Spleen (tissue), 7 donors: Measurements from ENCODE around the gene DUOXA1.

Experiments used
- CTCF ChIP-seq, 11 experiments: fragments of 200-600 bp in 7 of 11; fragments of 450-650 bp in 4 of 11; sonication (generic) in 4 of 11; IDR thresholded peaks in 8 of 11; conservative IDR thresholded peaks in 3 of 11; 1 replicate in 7 of 11; 2 replicates in 4 of 11; pipeline versions ENCODE4 v1.4.0 to v1.8.0; 2016 to 2021; ENCODE audit warnings: antibody characterized with exemption in 11 of 11, inconsistent platforms in 4 of 11, mild to moderate bottlenecking in 1 of 11
- POLR2A ChIP-seq, 3 donors: fragments of 450-650 bp; IDR thresholded peaks; one replicate each; pipeline ENCODE4 v1.5.1; 2017; ENCODE audit warnings: antibody characterized with exemption in 3 of 3, mild to moderate bottlenecking in 1 of 3
- POLR2AphosphoS5 ChIP-seq, 3 donors: sonication (generic); formaldehyde crosslinking; IDR thresholded peaks; one replicate each; pipeline ENCODE4 v1.5.1; 2017; ENCODE audit warnings: antibody characterized with exemption in 3 of 3
- donor health status: DM: no; HTN: no; CAD: no; lungs with moderate emphysema.
- donor health status: DM: no; HTN: no; CAD: no.
- donor health status: DM: no; HTN: no; CAD: no.

DNA sequence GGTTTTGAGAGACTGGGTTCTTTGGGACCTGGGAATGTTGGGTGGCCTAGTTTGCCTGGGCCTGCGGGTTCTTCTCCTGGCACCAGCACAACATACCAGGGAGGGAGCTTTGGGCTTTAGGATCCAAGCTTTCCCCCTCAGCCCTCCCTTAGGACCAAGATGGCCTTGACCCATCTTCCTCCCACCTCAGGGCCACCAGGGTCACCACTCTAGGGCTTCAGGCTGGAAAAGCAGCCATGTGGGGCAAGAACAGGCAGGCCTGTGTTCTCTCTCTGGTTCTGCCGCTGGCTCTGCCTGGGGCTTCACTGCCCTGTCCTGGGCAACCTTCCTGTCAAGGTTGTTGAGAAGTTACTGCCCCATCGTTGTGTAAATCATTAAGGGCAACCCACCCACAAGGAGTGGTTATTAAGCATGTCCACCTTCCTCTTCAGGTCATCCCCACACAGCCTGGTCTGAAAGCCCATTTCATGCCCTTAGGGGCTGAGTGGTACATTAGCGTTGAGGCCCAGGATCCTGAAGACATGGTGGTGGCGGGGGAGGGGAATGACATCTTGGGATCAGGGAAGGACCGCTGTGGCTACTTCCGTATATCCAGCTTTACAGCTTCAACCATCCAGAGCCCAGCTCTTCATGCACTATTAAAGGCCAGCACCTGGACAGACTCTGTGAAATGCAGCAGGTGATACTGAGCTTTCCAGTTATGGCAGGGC is 767 bp upstream of the DUOXA1 start:
- TF ChIP-seq POLR2A (IDR thresholded peaks at IDR 0.05) (no peak), CTCF (IDR thresholded peaks at IDR 0.05 in 8 of 11, conservative IDR thresholded peaks at IDR 0.05 in 3 of 11) (no peak), POLR2AphosphoS5 (IDR thresholded peaks at IDR 0.05) (no peak)
